ENCODE measurements around the gene P3H3. TPM values are rescaled to one million over a fixed set of nuclear protein-coding genes. Genes with fewer than 3 reads are reported as not detected.

P3H3 gene
- total and polyA plus RNA-seq, 2 experiments from 2014 or later = 16.4 to 38.2 TPM

DNA sequence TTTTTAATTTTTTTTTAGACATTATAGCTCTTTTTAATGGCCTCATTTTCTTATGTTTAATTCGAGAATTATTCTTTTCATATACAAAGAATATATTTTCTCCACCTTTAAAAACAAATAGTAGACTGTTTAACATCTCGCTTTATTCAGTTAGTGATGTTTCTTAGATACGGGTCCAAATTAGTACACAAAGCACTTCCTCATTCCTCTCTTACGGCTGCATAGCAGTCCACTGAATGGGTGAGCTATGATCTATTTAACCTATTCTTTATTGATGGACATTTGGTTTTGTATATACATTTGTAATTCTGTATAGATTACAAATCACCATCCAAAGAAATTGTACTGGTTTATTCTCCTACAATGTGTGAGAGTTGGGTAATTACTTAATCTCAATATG lies 14.8 kb upstream of the P3H3 start:
- Histone ChIP-seq H3K4me3 (no peak overlapping the region), H3K27me3 (ENCODE audit: insufficient read depth) (0 out of 2 replicates have a peak, but pooled peaks cover 7% of the 10 kb centered on the region), H3K79me2 (replicated peaks; ENCODE audit: insufficient read depth) (no peaks in the 10 kb centered on the region), H3K9me2 (ENCODE audit: insufficient read depth) (peaks cover 4% of the 10 kb centered on the region; the same call in 1 of the 2 replicates), H3K4me2 (no peak overlapping the region), H3K4me1 (ENCODE audit: insufficient read depth) (peaks cover 20% of the 10 kb centered on the region), H3F3A (replicated peaks; ENCODE audit: low read depth) (no peaks in the 10 kb centered on the region), H4K20me1 (replicated peaks; ENCODE audit: insufficient read depth) (no peaks in the 10 kb centered on the region), H2AFZ (no peak overlapping the region), H3K36me3 (ENCODE audit: insufficient read depth) (no peaks in the 10 kb centered on the region; the same call in 1 of the 2 replicates), H3K27ac (ENCODE audit: low read depth) (no peak overlapping the region)
- H3K4me1 Mint-ChIP-seq = peaks cover 27% of the 10 kb centered on the region
- TF ChIP-seq, protein P1, sequence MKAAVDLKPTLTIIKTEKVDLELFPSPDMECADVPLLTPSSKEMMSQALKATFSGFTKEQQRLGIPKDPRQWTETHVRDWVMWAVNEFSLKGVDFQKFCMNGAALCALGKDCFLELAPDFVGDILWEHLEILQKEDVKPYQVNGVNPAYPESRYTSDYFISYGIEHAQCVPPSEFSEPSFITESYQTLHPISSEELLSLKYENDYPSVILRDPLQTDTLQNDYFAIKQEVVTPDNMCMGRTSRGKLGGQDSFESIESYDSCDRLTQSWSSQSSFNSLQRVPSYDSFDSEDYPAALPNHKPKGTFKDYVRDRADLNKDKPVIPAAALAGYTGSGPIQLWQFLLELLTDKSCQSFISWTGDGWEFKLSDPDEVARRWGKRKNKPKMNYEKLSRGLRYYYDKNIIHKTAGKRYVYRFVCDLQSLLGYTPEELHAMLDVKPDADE (IDR thresholded peaks at IDR 0.05) = no peak
- TF ChIP-seq, protein P2, sequence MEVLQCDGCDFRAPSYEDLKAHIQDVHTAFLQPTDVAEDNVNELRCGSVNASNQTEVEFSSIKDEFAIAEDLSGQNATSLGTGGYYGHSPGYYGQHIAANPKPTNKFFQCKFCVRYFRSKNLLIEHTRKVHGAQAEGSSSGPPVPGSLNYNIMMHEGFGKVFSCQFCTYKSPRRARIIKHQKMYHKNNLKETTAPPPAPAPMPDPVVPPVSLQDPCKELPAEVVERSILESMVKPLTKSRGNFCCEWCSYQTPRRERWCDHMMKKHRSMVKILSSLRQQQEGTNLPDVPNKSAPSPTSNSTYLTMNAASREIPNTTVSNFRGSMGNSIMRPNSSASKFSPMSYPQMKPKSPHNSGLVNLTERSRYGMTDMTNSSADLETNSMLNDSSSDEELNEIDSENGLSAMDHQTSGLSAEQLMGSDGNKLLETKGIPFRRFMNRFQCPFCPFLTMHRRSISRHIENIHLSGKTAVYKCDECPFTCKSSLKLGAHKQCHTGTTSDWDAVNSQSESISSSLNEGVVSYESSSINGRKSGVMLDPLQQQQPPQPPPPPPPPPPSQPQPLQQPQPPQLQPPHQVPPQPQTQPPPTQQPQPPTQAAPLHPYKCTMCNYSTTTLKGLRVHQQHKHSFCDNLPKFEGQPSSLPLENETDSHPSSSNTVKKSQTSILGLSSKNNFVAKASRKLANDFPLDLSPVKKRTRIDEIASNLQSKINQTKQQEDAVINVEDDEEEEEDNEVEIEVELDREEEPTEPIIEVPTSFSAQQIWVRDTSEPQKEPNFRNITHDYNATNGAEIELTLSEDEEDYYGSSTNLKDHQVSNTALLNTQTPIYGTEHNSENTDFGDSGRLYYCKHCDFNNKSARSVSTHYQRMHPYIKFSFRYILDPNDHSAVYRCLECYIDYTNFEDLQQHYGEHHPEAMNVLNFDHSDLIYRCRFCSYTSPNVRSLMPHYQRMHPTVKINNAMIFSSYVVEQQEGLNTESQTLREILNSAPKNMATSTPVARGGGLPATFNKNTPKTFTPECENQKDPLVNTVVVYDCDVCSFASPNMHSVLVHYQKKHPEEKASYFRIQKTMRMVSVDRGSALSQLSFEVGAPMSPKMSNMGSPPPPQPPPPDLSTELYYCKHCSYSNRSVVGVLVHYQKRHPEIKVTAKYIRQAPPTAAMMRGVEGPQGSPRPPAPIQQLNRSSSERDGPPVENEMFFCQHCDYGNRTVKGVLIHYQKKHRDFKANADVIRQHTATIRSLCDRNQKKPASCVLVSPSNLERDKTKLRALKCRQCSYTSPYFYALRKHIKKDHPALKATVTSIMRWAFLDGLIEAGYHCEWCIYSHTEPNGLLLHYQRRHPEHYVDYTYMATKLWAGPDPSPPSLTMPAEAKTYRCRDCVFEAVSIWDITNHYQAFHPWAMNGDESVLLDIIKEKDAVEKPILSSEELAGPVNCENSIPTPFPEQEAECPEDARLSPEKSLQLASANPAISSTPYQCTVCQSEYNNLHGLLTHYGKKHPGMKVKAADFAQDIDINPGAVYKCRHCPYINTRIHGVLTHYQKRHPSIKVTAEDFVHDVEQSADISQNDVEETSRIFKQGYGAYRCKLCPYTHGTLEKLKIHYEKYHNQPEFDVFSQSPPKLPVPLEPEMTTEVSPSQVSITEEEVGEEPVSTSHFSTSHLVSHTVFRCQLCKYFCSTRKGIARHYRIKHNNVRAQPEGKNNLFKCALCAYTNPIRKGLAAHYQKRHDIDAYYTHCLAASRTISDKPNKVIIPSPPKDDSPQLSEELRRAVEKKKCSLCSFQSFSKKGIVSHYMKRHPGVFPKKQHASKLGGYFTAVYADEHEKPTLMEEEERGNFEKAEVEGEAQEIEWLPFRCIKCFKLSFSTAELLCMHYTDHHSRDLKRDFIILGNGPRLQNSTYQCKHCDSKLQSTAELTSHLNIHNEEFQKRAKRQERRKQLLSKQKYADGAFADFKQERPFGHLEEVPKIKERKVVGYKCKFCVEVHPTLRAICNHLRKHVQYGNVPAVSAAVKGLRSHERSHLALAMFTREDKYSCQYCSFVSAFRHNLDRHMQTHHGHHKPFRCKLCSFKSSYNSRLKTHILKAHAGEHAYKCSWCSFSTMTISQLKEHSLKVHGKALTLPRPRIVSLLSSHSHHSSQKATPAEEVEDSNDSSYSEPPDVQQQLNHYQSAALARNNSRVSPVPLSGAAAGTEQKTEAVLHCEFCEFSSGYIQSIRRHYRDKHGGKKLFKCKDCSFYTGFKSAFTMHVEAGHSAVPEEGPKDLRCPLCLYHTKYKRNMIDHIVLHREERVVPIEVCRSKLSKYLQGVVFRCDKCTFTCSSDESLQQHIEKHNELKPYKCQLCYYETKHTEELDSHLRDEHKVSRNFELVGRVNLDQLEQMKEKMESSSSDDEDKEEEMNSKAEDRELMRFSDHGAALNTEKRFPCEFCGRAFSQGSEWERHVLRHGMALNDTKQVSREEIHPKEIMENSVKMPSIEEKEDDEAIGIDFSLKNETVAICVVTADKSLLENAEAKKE (CRISPR knock-in tag; IDR thresholded peaks at IDR 0.05) = no peak
- no peak for TF ChIP-seq CREB1 (CRISPR knock-in tag; IDR thresholded peaks at IDR 0.05; ENCODE audit: low read depth)
- no peak for TF ChIP-seq POLR2AphosphoS5 (IDR thresholded peaks at IDR 0.05; ENCODE audit: low read depth)
- no peak for TF ChIP-seq EZH2 (IDR thresholded peaks at IDR 0.05; ENCODE audit: low read depth, unreplicated experiment)
- no peak for TF ChIP-seq NANOG (IDR thresholded peaks at IDR 0.05; ENCODE audit: borderline replicate concordance)
- no peak for TF ChIP-seq EZH2phosphoT487 (IDR thresholded peaks at IDR 0.05; ENCODE audit: unreplicated experiment)
- no peaks in the 10 kb centered on the region; the same call in 2 of the 3 replicates for H3K9me3 Mint-ChIP-seq
- H3K27ac Mint-ChIP-seq = no peak overlapping the region
- DNase-seq (ENCODE audit: low spot score) (no peak), ATAC-seq (no peak)
- no peaks in the 10 kb centered on the region for H3K36me3 Mint-ChIP-seq (ENCODE audit: low read depth)
- H3K4me3 Mint-ChIP-seq = no peak overlapping the region
- peaks cover 24% of the 10 kb centered on the region for H3K27me3 Mint-ChIP-seq (ENCODE audit: insufficient read depth, low read depth, poor library complexity)
